ENCODE data around the gene PAK6.

PAK6 gene

DNA sequence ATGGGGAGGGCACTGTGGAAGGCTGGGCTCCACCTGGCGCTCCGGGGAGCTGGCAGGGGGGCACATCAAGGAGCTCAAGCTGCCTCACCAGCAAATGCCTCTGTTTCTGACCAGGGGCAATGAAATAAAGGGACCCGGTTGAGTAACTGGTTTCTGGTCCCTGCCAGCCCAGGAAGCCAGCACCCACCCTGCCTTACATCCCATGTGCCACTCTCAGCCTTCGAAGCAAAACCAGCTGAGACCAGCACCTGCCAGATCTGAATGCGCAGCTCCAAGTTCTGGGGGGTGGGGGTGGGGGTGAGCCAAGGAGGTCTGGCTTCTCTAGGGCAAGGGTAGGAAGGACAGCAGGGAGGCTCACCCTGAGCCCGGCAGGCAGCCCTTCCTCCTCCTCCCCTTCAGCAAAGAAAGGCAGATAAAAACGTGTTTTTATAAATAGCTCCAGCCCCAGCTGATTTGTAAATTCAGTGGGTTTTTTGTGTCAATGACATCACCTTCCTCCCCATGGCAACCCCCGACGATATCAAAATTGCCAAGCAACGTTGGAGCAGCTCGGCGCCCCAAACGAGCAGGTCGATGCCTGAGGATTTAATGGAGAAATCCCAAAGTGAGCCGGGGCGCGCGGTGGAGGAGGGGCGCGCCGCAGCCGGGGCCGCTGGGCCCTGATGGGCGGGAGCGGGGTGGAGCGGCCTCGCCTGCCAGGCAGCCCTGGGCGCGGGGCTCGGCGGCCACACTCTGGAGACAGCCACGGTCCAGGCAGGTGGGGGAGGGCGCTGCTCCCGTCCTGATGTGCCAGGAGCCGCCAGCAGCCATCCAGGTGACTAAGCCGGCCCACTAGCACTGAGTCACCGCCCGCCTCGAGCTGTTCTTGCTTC, at the start of gene PAK6:
PAK6 (plus strand) TSS at position 532 of the 872 bp plus-strand sequence. CDS start 25,723 bp downstream, outside the sequence.
- peak in 1 of 3 donors; percentile 24 for DNase-seq (ENCODE audit: low read depth in 3 of 3, low spot score in 1 of 3)

- DNase-seq (ENCODE audit: low read depth in 3 of 3, low spot score in 1 of 3): no peak
Observed at GRCh38 chr15:40190591-40190990, 48.3 kb upstream of the PAK6 start.

DNA sequence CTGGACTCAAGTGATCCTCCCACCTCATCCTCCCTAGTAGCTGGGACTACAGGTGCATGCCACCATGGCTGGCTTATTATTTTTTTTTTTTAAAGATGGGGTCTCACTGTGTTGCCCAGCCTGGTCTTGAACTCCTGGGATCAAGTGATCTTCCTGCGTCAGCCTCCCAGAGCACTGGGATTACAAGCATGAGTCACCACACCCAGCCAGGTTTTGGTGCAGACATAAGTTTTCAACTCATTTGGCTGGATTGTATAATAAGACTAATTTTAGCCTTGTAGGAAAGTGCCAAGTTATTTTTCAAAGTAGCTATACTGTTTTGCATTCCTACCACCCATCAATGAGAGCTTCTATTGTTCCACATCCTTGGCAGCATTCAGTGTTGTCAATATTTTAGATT, 45.9 kb upstream of the PAK6 start:
- no peak for DNase-seq (ENCODE audit: low read depth in 3 of 3, low spot score in 1 of 3)

GRCh38 chr15:40197434-40197833, 41.4 kb upstream of the PAK6 start:
- DNase-seq (ENCODE audit: low read depth in 3 of 3, low spot score in 1 of 3): no peak

DNA sequence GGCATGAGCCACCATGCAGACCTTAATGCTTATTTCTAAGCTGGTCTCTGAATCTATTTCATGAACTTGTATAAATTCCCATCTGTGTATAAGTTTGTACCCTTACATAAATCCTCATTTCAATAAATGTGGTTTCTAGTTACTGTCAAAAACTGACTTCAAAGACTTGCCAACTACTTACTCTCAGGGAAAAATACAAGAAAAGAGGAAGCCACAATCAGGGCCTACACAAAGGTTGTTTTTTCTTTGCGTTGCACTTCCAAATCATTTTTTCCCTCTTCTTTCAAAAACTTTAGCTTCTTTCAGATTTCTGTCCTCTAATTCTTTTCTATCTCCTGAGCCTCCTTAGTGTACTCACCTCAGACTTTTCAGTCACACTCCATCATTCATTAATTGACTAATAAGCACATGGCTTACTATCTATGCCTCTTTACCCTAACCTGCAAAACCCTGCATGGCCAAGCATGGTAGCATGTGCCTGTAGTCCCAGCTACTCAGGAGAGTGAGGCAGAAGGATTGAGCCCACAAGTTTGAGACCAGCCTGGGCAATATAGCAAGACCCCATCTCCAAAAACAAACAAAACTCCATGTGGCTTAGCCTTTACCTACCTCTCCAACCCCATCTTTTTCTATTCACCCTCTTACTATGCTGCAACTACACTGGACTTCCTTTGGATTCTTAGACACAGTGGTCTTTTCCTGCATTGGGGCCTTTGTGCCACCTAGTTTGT, 40.3 kb upstream of the PAK6 start:
- DNase-seq (ENCODE audit: low read depth in 3 of 3, low spot score in 1 of 3): no peak

DNA sequence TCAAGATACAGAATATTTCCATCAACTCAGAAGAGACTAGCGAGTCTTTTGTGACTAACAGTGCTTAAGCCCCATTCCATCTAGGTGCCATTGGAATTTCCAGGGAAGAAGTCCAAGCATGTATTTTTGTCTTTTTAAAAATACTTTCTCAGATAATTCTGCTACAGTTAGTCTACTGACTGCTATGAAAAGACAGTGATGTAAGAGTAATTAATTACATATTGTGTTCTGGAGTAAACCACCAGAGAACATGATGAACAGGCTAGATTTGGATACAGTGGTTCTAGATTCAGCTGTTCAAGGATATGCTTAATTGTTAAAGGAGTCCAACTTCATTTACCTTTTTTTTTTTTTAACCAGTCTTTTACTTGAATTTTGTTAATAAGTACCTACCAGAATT, 34.8 kb upstream of the PAK6 start:
- DNase-seq (ENCODE audit: low read depth in 3 of 3, low spot score in 1 of 3): no peak

GRCh38 chr15:40217166-40217824, 21.6 kb upstream of the PAK6 start:
- DNase-seq (ENCODE audit: low read depth in 3 of 3, low spot score in 1 of 3): peak in 2 of 3 donors; percentile 7 to 12

GRCh38 chr15:40219801-40220200, 19.1 kb upstream of the PAK6 start:
- no peak for DNase-seq (ENCODE audit: low read depth in 3 of 3, low spot score in 1 of 3)

DNA sequence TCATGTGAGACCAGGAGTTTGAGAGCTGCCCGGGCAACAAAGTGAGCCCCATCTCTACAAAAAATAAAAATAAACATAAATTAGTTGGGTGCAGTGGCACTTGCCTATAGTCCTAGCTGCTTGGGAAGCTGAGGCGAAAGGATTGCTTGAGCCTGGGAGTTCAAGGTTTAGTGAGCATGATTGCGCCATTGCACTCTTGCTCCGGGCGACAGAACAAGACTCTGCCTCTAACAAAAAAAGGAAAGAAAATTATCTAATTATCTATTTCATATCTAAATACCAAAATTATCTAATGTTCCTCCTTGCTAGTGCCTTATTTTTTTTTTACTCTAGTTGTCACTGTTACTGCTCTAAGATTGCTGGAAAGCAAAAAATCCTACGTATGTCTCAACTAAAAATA, 16.7 kb upstream of the PAK6 start:
- no peak for DNase-seq (ENCODE audit: low read depth in 3 of 3, low spot score in 1 of 3)

GRCh38 chr15:40226736-40227135, 12.1 kb upstream of the PAK6 start:
- DNase-seq (ENCODE audit: low read depth in 3 of 3, low spot score in 1 of 3): no peak

GRCh38 chr15:40229316-40229715, 9.5 kb upstream of the PAK6 start:
- no peak for DNase-seq (ENCODE audit: low read depth in 3 of 3, low spot score in 1 of 3)

DNA sequence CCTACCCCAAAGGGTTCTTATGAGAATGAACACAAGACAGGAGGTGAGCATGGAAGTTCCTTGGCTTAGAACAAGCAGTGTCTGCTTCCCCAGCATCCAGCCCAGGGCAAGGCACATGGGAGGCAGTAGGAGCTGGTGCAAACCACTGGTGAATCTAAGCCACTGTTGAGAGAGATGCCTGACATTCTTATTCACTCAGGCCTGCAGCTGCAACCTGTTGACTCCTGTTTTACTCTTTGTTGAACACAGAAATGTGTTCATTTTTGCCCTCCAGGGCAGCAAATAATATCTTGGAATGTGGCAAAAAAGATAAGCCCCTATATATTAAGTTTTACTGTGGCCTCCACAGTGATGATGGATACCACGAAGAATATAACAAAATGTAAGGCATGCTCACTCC, 8.9 kb upstream of the PAK6 start:
- no peak for DNase-seq (ENCODE audit: low read depth in 3 of 3, low spot score in 1 of 3)

DNA sequence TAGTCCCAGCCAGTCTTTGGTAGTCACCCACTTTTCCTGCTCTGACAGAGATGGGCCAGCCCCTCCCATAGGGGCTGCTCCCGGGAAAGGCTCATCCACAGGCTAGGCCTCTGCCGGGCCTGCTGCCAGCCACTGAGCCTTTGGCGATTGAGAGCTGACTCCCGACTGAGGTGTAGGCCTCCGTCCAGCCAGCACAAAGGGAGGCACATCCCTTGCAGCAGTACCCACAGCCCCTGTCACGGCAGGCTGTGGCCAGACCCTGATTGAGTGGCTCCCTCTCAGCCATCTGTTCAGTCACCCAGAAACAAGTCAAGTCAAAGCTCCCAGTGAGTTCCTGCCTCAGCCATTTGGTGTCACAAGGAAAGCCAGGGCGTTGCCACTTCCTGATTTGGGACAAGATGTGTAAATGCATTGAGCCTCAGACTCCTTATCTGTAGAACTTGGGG, 6.2 kb upstream of the PAK6 start:
- no peak for DNase-seq (ENCODE audit: low read depth in 3 of 3, low spot score in 1 of 3)

DNA sequence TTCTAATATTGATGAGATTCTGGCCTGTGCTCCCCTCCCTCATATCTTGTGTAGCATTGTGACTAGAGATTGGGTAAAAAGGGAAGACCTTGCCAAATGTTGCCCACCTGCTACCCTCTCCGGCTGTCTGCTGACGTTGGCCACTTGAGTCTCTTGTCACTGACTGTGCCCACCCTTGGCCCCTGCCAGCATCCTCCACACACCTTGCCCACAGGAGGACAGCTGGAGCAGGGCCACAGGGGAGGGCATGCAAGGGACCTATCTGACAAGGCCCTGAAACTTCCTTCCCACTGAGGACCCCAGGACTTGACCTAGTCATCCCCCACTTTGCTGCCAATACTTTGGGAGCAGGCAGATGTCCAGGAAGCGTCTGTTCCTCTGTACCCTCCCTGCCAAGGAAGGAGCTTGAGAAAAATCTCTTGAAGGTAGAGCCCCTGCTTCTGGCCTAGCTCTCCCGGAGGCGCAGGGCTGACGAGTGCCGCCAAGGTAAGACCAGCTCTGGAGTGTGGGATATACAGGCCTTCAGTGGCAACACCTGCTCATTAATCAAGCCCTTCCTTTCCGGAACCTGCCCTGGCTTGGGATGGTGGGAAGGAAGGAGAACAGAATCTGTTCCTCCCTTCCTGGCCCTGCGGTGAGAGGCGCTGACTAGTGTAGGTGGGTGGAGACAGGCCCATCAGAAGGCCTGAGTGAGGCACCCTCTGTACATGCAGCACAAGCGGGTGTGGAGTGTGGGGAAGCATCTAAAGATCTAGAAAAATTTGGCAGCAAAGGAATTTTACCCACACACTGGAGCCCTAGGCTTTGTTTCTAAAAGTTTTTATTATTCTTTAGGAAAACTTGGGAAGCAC, 4.9 kb upstream of the PAK6 start:
- no peak for DNase-seq (ENCODE audit: low read depth in 3 of 3, low spot score in 1 of 3)

DNA sequence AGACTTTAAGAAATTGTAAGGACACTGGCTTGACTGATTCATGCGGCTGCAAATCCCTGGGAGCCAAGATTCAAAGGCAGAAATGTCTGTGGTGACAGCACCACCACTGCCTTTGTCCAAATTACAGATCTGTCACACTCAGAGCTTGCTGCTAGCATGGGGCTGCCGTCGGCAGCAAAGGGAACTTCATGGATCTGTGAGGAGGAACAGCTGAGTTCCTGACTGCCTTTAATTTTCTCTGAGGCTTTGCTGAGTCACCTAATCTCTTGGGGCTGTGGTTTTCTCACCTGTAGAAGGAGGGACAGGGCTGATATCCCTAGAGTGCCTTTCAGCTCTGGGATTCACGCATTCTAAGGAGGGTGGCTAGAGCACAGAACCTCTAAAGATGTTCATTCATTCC, 4.1 kb upstream of the PAK6 start:
- no peak for DNase-seq (ENCODE audit: low read depth in 3 of 3, low spot score in 1 of 3)

GRCh38 chr15:40235201-40235885, 3.5 kb upstream of the PAK6 start:
- DNase-seq (ENCODE audit: low read depth in 3 of 3, low spot score in 1 of 3): no peak

GRCh38 chr15:40239404-40239692, 485 bp downstream of the PAK6 start:
- no peak for DNase-seq (ENCODE audit: low read depth in 3 of 3, low spot score in 1 of 3)

GRCh38 chr15:40239693-40240618, 1.1 kb downstream of the PAK6 start:
- no peak for DNase-seq (ENCODE audit: low read depth in 3 of 3, low spot score in 1 of 3)

- DNase-seq (ENCODE audit: low read depth in 3 of 3, low spot score in 1 of 3): no peak
Observed at GRCh38 chr15:40240619-40241221, 1.9 kb downstream of the PAK6 start.

All from stimulated activated CD4-positive, alpha-beta T cell treated with anti-CD3 and anti-CD28 coated beads, TNF-alpha, amount 100 ng/mL, for 1 hour (primary cell).